Endometrial microvascular endothelial cells (primary cell): ENCODE measurements around the gene NRG2. TPM values are rescaled to one million over a fixed set of nuclear protein-coding genes. Genes with fewer than 3 reads are reported as not detected.

Experiments used
- in situ Hi-C: cut with HindIII; loops from 2 replicates; pipeline ENCODE4 v1.10.0; 2017; ENCODE audit warnings: low sequenced_read_pairs, low pct_unique_long_range_greater_than_20kb; ENCODE audit errors: inconsistent ontology term
- total RNA-seq: library from RNA; depleted of rRNA; stranded (reverse); fragments of >200 nt; gene quantifications from one replicate; pipeline ENCODE4 v1.2.3, GENCODE V29; 2015; ENCODE audit errors: inconsistent ontology term

Gene NRG2
- total RNA-seq, 1 donor from 2014 or later, result 0.46 TPM

GRCh38 chr5:139982157-139982974 lies 60.7 kb downstream of the NRG2 start:
- in situ Hi-C loops, result no loop called here

GRCh38 chr5:139980765-139981164 lies 62.3 kb downstream of the NRG2 start:
- in situ Hi-C loops, result no loop called here

GRCh38 chr5:139979943-139980342 lies 63.2 kb downstream of the NRG2 start:
- in situ Hi-C loops, result no loop called here

GRCh38 chr5:139979518-139979917 lies 63.6 kb downstream of the NRG2 start:
- in situ Hi-C loops, result no loop called here

GRCh38 chr5:139976703-139977102 lies 66.4 kb downstream of the NRG2 start:
- in situ Hi-C loops, result no loop called here

- in situ Hi-C loops, result no loop called here
Measured at GRCh38 chr5:139975942-139976341, 67.2 kb downstream of the NRG2 start.

GRCh38 chr5:139975306-139975705 lies 67.8 kb downstream of the NRG2 start:
- in situ Hi-C loops, result no loop called here

GRCh38 chr5:139974661-139975060 lies 68.4 kb downstream of the NRG2 start:
- in situ Hi-C loops, result no loop called here

GRCh38 chr5:139971202-139971725 lies 71.8 kb downstream of the NRG2 start:
- in situ Hi-C loops, result no loop called here

- in situ Hi-C loops, result no loop called here
Measured at GRCh38 chr5:139969318-139969717, 73.8 kb downstream of the NRG2 start.

GRCh38 chr5:139968547-139969261 lies 74.4 kb downstream of the NRG2 start:
- in situ Hi-C loops, result no loop called here

GRCh38 chr5:139967353-139967752 lies 75.7 kb downstream of the NRG2 start:
- in situ Hi-C loops, result no loop called here

GRCh38 chr5:139966856-139967255 lies 76.2 kb downstream of the NRG2 start:
- in situ Hi-C loops, result no loop called here

- in situ Hi-C loops, result no loop called here
Measured at GRCh38 chr5:139964994-139965565, 78.0 kb downstream of the NRG2 start.

- in situ Hi-C loops, result no loop called here
Measured at GRCh38 chr5:139964266-139964993, 78.7 kb downstream of the NRG2 start.

GRCh38 chr5:139962445-139962844 lies 80.7 kb downstream of the NRG2 start:
- in situ Hi-C loops, result no loop called here

- in situ Hi-C loops, result no loop called here
Measured at GRCh38 chr5:139961435-139962157, 81.5 kb downstream of the NRG2 start.

- in situ Hi-C loops, result no loop called here
Measured at GRCh38 chr5:139960723-139961383, 82.2 kb downstream of the NRG2 start.
